ENCODE data around the gene DNAH17. TPM values are rescaled to one million over a fixed set of nuclear protein-coding genes. Genes with fewer than 3 reads are reported as not detected.

Gene DNAH17
- total RNA-seq, 2 donors from 2014 or later, result 0.87 to 6.9 TPM

DNA sequence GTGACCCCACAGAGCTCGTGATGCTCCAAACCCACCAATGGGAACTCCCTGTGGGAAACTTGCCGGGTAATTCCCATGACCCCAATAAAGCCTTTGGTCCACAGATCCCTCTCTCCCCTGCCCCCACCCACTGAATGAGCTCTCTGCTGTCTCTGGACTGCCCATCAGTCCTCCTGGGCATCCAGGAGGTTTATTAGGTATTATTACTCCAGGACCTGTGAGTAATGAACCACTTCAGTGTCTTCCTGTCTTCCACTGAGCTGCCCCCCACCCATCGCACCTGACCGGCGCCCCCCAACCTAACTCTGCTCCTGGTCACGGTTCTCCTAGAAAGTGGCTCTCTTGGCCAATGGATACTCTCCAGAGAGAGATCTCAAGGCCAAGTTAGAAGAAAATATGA, 28.7 kb upstream of the DNAH17 start:
- intact Hi-C loops (cut with DNase I), result no loop called here
- Histone ChIP-seq H3K27ac (no peak overlapping the region), H3K36me3 (no peaks in the 10 kb centered on the region), H3K4me3 (no peak overlapping the region), H3K4me1 (replicated peaks) (no peaks in the 10 kb centered on the region), H3K27me3 (replicated peaks; ENCODE audit: insufficient read depth) (no peaks in the 10 kb centered on the region), H3K9me3 (no peaks in the 10 kb centered on the region)
- TF ChIP-seq POLR2A (IDR thresholded peaks at IDR 0.05) (no peak), POLR2AphosphoS5 (IDR thresholded peaks at IDR 0.05) (no peak)
- TF ChIP-seq, protein P1, sequence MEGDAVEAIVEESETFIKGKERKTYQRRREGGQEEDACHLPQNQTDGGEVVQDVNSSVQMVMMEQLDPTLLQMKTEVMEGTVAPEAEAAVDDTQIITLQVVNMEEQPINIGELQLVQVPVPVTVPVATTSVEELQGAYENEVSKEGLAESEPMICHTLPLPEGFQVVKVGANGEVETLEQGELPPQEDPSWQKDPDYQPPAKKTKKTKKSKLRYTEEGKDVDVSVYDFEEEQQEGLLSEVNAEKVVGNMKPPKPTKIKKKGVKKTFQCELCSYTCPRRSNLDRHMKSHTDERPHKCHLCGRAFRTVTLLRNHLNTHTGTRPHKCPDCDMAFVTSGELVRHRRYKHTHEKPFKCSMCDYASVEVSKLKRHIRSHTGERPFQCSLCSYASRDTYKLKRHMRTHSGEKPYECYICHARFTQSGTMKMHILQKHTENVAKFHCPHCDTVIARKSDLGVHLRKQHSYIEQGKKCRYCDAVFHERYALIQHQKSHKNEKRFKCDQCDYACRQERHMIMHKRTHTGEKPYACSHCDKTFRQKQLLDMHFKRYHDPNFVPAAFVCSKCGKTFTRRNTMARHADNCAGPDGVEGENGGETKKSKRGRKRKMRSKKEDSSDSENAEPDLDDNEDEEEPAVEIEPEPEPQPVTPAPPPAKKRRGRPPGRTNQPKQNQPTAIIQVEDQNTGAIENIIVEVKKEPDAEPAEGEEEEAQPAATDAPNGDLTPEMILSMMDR (IDR thresholded peaks at IDR 0.05), result no peak
- DNase-seq (ENCODE audit: low spot score), result no peak
- 92% methylated on average over 6 of the region's 6 CpGs for WGBS

DNA sequence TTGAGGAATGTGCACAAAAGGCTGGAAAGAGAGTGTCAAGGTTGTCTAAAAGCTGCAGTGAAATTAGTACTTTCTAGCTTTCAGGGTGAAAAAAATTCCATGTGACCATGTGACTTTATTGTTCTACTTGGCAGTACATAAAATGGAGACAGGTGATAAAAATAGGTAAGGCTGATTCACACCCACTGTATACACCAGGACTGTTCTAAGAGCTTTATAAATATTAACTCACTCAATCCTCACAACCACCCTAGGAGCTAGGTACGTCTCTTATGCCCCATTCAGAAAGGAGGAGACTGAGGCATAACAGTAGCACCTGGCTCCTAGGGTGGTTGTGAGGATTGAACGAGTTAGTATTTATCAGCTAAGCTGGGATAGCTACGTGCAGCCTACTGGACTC, 28.2 kb upstream of the DNAH17 start:
- DNase-seq (ENCODE audit: low spot score), result no peak
- Histone ChIP-seq H3K4me1 (replicated peaks) (no peaks in the 10 kb centered on the region), H3K36me3 (no peaks in the 10 kb centered on the region), H3K4me3 (no peak overlapping the region), H3K27ac (no peak overlapping the region), H3K27me3 (replicated peaks; ENCODE audit: insufficient read depth) (no peaks in the 10 kb centered on the region), H3K9me3 (no peaks in the 10 kb centered on the region)
- TF ChIP-seq POLR2AphosphoS5 (IDR thresholded peaks at IDR 0.05) (no peak), POLR2A (IDR thresholded peaks at IDR 0.05) (no peak)
- TF ChIP-seq, protein P1 (IDR thresholded peaks at IDR 0.05), result no peak
- intact Hi-C loops (cut with DNase I), result no loop called here
- 75% methylated on average over 3 of the region's 3 CpGs for WGBS

DNA sequence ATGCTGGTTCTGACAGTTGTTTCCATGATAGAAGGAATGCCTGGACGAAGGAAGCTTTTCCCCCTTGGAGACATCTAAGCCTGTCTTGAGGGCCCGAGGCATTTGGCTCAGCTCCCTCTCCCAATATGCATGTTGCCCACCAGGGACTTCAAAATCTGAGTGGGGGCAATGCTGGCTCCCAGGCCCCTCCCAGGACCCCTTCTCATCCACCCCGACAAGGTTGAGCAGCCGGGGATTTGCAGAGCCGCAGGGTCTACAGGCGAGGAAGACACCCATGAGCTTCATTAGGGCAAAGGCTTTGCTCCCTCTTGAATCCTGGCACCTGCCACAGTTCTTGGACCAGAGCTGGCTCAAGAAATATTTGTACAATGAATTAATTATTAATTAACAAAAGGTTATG, 25.1 kb upstream of the DNAH17 start:
- Histone ChIP-seq H3K4me3 (no peak overlapping the region), H3K9me3 (no peaks in the 10 kb centered on the region), H3K27me3 (replicated peaks; ENCODE audit: insufficient read depth) (no peaks in the 10 kb centered on the region), H3K4me1 (replicated peaks) (no peaks in the 10 kb centered on the region), H3K27ac (no peak overlapping the region), H3K36me3 (no peaks in the 10 kb centered on the region)
- TF ChIP-seq, protein P1 (IDR thresholded peaks at IDR 0.05), result no peak
- no peak for TF ChIP-seq POLR2AphosphoS5 (IDR thresholded peaks at IDR 0.05)
- WGBS, result 85% methylated on average over 6 of the region's 6 CpGs
- no peak for DNase-seq (ENCODE audit: low spot score)
- intact Hi-C loops (cut with DNase I), result no loop called here

DNA sequence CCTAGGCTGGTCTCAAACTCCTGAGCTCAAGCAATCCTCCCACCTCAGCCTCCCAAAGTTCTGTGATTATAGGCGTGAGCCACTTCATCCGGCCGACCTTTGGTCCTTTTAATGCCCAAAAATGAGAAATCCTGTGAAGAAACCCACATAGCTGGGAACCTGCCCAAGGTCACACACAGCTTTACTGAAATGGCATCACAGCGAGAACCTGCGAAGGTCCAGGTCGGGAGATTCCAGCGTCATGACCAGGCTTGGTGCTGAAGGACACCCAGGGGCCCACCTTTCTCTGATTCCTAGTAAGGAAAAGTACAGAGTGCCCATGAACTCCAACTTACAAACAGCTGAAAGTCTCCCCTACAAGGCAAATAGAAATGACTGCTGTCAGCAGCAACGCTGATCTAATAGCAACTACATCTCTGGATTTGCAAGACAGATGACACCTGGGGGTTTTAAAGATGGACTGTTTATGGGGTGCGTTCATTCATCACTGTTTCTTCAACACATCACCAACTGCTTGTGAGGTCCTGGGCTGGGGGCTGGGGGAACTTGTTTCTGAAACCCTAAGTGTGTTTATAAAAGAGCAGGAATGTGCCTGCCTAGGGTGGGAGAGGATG, 24.5 kb upstream of the DNAH17 start:
- WGBS, result 81% methylated on average over 9 of the region's 9 CpGs
- Histone ChIP-seq H3K27ac (no peak overlapping the region), H3K4me1 (replicated peaks) (no peaks in the 10 kb centered on the region), H3K9me3 (no peaks in the 10 kb centered on the region), H3K27me3 (replicated peaks; ENCODE audit: insufficient read depth) (no peaks in the 10 kb centered on the region), H3K4me3 (no peak overlapping the region), H3K36me3 (no peaks in the 10 kb centered on the region)
- intact Hi-C loops (cut with DNase I), result no loop called here
- TF ChIP-seq POLR2AphosphoS5 (IDR thresholded peaks at IDR 0.05) (no peak), POLR2A (IDR thresholded peaks at IDR 0.05) (no peak)
- TF ChIP-seq, protein P1 (IDR thresholded peaks at IDR 0.05), result no peak
- DNase-seq (ENCODE audit: low spot score), result no peak

DNA sequence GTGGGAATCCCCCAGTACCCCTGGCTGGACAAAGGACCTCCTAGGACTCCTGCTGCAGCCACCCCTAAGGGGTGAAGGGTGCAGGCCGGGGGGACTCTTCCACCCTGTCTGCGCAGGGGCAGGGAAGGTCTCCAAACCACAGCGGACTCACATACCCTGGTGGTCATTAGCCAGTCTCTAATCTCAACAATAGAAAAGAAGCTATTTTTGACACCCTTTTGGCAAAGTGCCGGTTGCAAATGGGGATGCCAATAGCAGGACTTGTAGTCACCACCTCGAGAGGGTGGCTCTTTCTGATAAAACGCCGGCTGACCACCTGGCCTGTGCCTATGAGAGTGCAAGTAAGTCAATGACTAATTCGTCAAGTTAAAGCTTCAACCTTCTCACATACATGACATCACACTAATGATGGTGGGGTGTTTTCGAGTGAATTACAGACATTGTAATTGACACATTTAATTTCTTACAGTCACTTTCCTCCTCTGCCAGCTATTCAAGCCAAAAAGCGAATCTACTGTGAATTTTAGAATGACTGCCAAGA, 23.1 kb upstream of the DNAH17 start:
- WGBS, result 73% methylated on average over 10 of the region's 10 CpGs
- no peak overlapping the region for H3K4me3 ChIP-seq
- intact Hi-C loops (cut with DNase I), result no loop called here
- no peak for DNase-seq (ENCODE audit: low spot score)
- H3K36me3 ChIP-seq, result no peaks in the 10 kb centered on the region
- H3K4me1 ChIP-seq (replicated peaks), result no peaks in the 10 kb centered on the region
- H3K9me3 ChIP-seq, result no peaks in the 10 kb centered on the region
- no peaks in the 10 kb centered on the region for H3K27me3 ChIP-seq (replicated peaks; ENCODE audit: insufficient read depth)
- no peak overlapping the region for H3K27ac ChIP-seq
- TF ChIP-seq, protein P1 (IDR thresholded peaks at IDR 0.05), result no peak
- TF ChIP-seq POLR2A (IDR thresholded peaks at IDR 0.05) (no peak), POLR2AphosphoS5 (IDR thresholded peaks at IDR 0.05) (no peak)
